ENCODE results near the gene CDCA7. TPM values are rescaled to one million over a fixed set of nuclear protein-coding genes. Genes with fewer than 3 reads are reported as not detected.
"Not testable (repeated sequence)": the region's sequence is repeated elsewhere in the genome, so short reads cannot be mapped to it uniquely, and the experiment has no call there.

Gene CDCA7
- total RNA-seq: 1.0 TPM

- intact Hi-C loops (cut with DNase I): no loop called here
- ATAC-seq (peak; percentile 71), DNase-seq (ENCODE audit: low spot score) (peak; percentile 64)
Observed at GRCh38 chr2:173354582-173355131, at the start of gene CDCA7. Gene CDCA7 (plus strand): TSS chr2:173354872. CDS start chr2:173354964, 92 bp downstream.

- DNase-seq (ENCODE audit: low spot score) (no peak), ATAC-seq (no peak)
- intact Hi-C loops (cut with DNase I): no loop called here
Observed at GRCh38 chr2:173305303-173305702, 49.4 kb upstream of the CDCA7 start.

GRCh38 chr2:173307293-173307692 lies 47.4 kb upstream of the CDCA7 start:
- intact Hi-C loops (cut with DNase I): no loop called here
- DNase-seq (ENCODE audit: low spot score): no peak
- ATAC-seq: no peak

- ATAC-seq; DNase-seq (ENCODE audit: low spot score); intact Hi-C loops (cut with DNase I): not testable (repeated sequence)
Observed at GRCh38 chr2:173309370-173309769, 45.3 kb upstream of the CDCA7 start.

- ATAC-seq (no peak), DNase-seq (ENCODE audit: low spot score) (no peak)
- intact Hi-C loops (cut with DNase I): no loop called here
Observed at GRCh38 chr2:173311844-173312606, 42.6 kb upstream of the CDCA7 start.

GRCh38 chr2:173323371-173323770 lies 31.3 kb upstream of the CDCA7 start:
- intact Hi-C loops (cut with DNase I): no loop called here
- no peak for DNase-seq (ENCODE audit: low spot score)
- no peak for ATAC-seq

- intact Hi-C loops (cut with DNase I): no loop called here
- ATAC-seq (no peak), DNase-seq (ENCODE audit: low spot score) (no peak)
Observed at GRCh38 chr2:173326806-173327205, 27.9 kb upstream of the CDCA7 start.

GRCh38 chr2:173327421-173327820 lies 27.3 kb upstream of the CDCA7 start:
- DNase-seq (ENCODE audit: low spot score) (no peak), ATAC-seq (no peak)
- intact Hi-C loops (cut with DNase I): no loop called here

- intact Hi-C loops (cut with DNase I); DNase-seq (ENCODE audit: low spot score); ATAC-seq: not testable (repeated sequence)
Observed at GRCh38 chr2:173333003-173333402, 21.7 kb upstream of the CDCA7 start.

- no peak for ATAC-seq
- no peak for DNase-seq (ENCODE audit: low spot score)
- intact Hi-C loops (cut with DNase I): no loop called here
Observed at GRCh38 chr2:173339807-173340206, 14.9 kb upstream of the CDCA7 start.

GRCh38 chr2:173343921-173344320 lies 10.8 kb upstream of the CDCA7 start:
- intact Hi-C loops (cut with DNase I): no loop called here
- ATAC-seq (no peak), DNase-seq (ENCODE audit: low spot score) (no peak)

GRCh38 chr2:173346035-173346434 lies 8.6 kb upstream of the CDCA7 start:
- ATAC-seq: no peak
- no peak for DNase-seq (ENCODE audit: low spot score)
- intact Hi-C loops (cut with DNase I): no loop called here

- no peak for ATAC-seq
- intact Hi-C loops (cut with DNase I): no loop called here
- DNase-seq (ENCODE audit: low spot score): no peak
Observed at GRCh38 chr2:173347305-173348168, 7.1 kb upstream of the CDCA7 start.

GRCh38 chr2:173349287-173349686 lies 5.4 kb upstream of the CDCA7 start:
- intact Hi-C loops (cut with DNase I): no loop called here
- DNase-seq (ENCODE audit: low spot score) (no peak), ATAC-seq (no peak)

- intact Hi-C loops (cut with DNase I): no loop called here
- no peak for DNase-seq (ENCODE audit: low spot score)
- no peak for ATAC-seq
Observed at GRCh38 chr2:173350383-173350782, 4.3 kb upstream of the CDCA7 start.

GRCh38 chr2:173351879-173352278 lies 2.8 kb upstream of the CDCA7 start:
- DNase-seq (ENCODE audit: low spot score) (no peak), ATAC-seq (no peak)
- intact Hi-C loops (cut with DNase I): no loop called here

- DNase-seq (ENCODE audit: low spot score): no peak
- intact Hi-C loops (cut with DNase I): no loop called here
- ATAC-seq: no peak
Observed at GRCh38 chr2:173353556-173353955, 1.1 kb upstream of the CDCA7 start.

GRCh38 chr2:173354073-173354581 lies 545 bp upstream of the CDCA7 start:
- intact Hi-C loops (cut with DNase I): no loop called here
- ATAC-seq (no peak), DNase-seq (ENCODE audit: low spot score) (no peak)

GRCh38 chr2:173355132-173355865 lies 627 bp downstream of the CDCA7 start:
- intact Hi-C loops (cut with DNase I): no loop called here
- ATAC-seq (peak; percentile 56), DNase-seq (ENCODE audit: low spot score) (peak; percentile 61)

All from sciatic nerve (tissue), 2 donors.